ENCODE results near the gene STX19.

STX19 gene, protein sequence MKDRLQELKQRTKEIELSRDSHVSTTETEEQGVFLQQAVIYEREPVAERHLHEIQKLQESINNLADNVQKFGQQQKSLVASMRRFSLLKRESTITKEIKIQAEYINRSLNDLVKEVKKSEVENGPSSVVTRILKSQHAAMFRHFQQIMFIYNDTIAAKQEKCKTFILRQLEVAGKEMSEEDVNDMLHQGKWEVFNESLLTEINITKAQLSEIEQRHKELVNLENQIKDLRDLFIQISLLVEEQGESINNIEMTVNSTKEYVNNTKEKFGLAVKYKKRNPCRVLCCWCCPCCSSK

DNA sequence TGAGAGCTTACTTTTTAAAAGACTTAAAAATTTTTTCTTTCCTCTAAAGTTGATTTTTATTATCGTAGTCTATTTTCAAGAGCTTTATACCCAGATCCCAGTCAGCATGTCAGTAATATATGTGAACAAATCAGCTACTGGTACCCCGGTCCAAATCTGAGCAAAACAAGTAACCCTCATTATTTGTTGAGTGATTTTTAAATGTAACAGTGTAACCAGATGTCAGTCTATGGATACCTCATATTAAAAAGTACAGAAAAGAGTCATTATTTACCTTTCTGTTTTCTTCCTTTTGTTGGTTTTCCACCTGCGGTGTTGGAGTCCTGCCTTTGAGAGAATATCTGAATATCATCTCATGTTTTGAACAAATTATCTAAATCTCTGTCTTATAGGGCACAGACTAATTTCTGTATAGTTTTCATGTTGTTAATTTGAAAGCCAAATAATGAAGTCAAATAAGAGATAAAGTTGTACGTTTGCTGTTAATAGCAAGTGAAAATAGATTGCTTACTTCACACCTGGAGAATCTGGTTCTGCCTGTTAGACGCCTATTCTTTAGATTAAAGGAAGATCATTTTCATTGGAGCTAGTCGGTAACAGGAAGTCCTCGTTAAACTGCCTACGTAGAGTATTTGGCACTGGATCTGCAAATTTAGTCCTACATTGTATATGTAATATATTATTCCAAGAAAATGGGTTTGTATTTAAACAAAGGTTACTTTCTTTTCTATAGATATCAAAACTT is at the start of gene STX19:
Gene STX19, minus strand, starts transcription at position 505 of the 745 bp plus-strand sequence. CDS start 13,328 bp downstream, outside the sequence.
- Histone ChIP-seq H3K4me3 (ENCODE audit: low read length) (no peak within 1 kb of the TSS), H3K36me3 (ENCODE audit: control insufficient read depth, insufficient read depth, low read length) (no peaks in the 10 kb centered on the region), H3K27ac (ENCODE audit: low read length) (no peak within 1 kb of the TSS), H3K4me1 (ENCODE audit: control insufficient read depth, insufficient read depth, low read length) (no peaks in the 10 kb centered on the region), H3K9me3 (ENCODE audit: control insufficient read depth, insufficient read depth, low read length) (no peaks in the 10 kb centered on the region), H3K27me3 (ENCODE audit: control insufficient read depth, insufficient read depth, low read length) (no peaks in the 10 kb centered on the region)
- WGBS (ENCODE audit: insufficient coverage, insufficient read length), result no CpG with 5 or more reads among the region's 8 CpGs
- DNase-seq (ENCODE audit: low read depth, low spot score), result no peak

DNA sequence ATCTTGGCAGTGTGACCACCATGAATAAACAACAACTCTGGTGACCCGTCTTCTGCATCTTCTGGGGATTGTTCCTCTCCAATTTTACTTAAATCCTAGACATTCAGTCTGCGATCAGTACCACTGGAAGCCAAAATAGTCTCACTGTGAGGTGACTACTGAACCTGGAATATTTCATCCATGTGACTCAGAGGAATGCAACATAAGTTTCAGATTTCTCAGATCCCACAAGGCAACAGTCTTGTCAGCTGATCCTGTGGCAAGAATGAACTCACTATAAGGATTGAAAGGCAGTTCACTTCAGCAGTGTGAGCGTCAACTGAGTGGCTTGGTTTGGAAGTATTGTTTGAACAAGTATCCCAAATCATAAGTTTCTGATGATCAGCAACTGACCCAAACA is 47.7 kb upstream of the STX19 start:
- peaks cover 2% of the 10 kb centered on the region for H3K4me1 ChIP-seq (ENCODE audit: control insufficient read depth, insufficient read depth, low read length)
- WGBS (ENCODE audit: insufficient coverage, insufficient read length), result no CpG with 5 or more reads among the region's 3 CpGs
- H3K27ac ChIP-seq (ENCODE audit: low read length), result no peak overlapping the region

DNA sequence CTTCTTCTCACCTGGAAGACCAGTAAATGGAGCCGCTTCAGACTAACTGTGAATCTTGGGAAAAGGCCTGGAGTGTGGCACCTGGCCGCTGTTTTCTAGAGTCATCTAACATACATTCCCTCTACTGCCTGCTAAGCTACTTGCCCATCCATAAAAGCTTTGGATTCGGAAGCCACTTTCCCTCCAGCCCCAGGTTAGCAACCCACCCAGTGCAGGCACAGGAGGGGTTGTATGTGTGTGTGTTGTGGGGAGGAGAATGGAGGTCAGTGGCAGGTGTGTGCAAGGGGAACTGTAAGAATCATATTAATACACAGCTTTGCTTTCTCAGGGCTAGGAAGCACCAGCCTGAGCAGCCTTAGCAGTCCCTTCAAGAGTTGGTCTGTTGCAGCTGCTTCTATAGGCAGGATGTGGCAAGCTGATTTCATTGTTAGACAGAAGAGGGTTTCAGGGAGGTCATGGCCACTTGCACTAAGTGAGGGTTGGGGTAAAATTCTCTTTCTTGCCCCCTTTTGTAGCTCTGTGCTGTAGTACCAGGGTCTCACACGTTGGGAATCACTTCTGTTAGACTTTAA is 43.4 kb upstream of the STX19 start:
- H3K27me3 ChIP-seq (ENCODE audit: control insufficient read depth, insufficient read depth, low read length), result no peaks in the 10 kb centered on the region
- no peaks in the 10 kb centered on the region for H3K36me3 ChIP-seq (ENCODE audit: control insufficient read depth, insufficient read depth, low read length)
- no peak overlapping the region for H3K4me3 ChIP-seq (ENCODE audit: low read length)
- H3K9me3 ChIP-seq (ENCODE audit: control insufficient read depth, insufficient read depth, low read length), result no peaks in the 10 kb centered on the region
- DNase-seq (ENCODE audit: low read depth, low spot score), result no peak
- no CpG with 5 or more reads among the region's 4 CpGs for WGBS (ENCODE audit: insufficient coverage, insufficient read length)
- H3K4me1 ChIP-seq (ENCODE audit: control insufficient read depth, insufficient read depth, low read length), result no peaks in the 10 kb centered on the region
- no peak overlapping the region for H3K27ac ChIP-seq (ENCODE audit: low read length)

More for the DNA sequence above, 47.7 kb upstream of the STX19 start:
- DNase-seq (ENCODE audit: low read depth, low spot score), result no peak
- no peaks in the 10 kb centered on the region for H3K36me3 ChIP-seq (ENCODE audit: control insufficient read depth, insufficient read depth, low read length)
- no peaks in the 10 kb centered on the region for H3K9me3 ChIP-seq (ENCODE audit: control insufficient read depth, insufficient read depth, low read length)
- no peak overlapping the region for H3K4me3 ChIP-seq (ENCODE audit: low read length)
- no peaks in the 10 kb centered on the region for H3K27me3 ChIP-seq (ENCODE audit: control insufficient read depth, insufficient read depth, low read length)

DNA sequence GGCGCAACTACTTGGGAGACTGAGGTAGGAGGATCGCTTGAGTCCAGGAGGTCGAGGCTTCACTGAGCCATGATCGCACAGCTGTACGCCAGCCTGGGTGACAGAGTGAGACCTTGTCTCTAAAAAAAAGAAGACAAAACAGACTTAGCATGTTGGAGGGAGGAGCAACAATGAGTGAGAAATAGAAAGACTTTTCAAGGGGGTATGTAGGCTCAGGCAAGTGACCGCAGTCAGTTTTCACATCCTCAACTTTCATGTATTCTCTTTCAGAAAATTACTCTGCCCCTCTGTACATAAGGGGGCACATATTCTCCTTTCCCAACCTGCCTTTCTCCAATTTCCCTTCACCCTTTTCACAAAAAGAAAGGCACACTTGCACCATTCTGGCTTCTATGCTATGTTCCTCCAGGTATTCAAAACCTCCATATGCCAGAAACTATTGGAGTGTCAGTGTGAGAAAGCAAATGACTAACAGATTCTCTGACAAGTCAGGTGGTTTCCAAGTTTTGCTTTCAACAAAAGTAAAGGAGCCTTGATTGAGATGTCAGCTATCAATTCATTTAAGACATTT is 42.0 kb upstream of the STX19 start:
- no peak overlapping the region for H3K27ac ChIP-seq (ENCODE audit: low read length)
- no peaks in the 10 kb centered on the region for H3K4me1 ChIP-seq (ENCODE audit: control insufficient read depth, insufficient read depth, low read length)
- no peaks in the 10 kb centered on the region for H3K36me3 ChIP-seq (ENCODE audit: control insufficient read depth, insufficient read depth, low read length)
- H3K4me3 ChIP-seq (ENCODE audit: low read length), result no peak overlapping the region
- no peaks in the 10 kb centered on the region for H3K27me3 ChIP-seq (ENCODE audit: control insufficient read depth, insufficient read depth, low read length)
- WGBS (ENCODE audit: insufficient coverage, insufficient read length), result no CpG with 5 or more reads among the region's 6 CpGs
- DNase-seq (ENCODE audit: low read depth, low spot score), result no peak
- H3K9me3 ChIP-seq (ENCODE audit: control insufficient read depth, insufficient read depth, low read length), result no peaks in the 10 kb centered on the region

DNA sequence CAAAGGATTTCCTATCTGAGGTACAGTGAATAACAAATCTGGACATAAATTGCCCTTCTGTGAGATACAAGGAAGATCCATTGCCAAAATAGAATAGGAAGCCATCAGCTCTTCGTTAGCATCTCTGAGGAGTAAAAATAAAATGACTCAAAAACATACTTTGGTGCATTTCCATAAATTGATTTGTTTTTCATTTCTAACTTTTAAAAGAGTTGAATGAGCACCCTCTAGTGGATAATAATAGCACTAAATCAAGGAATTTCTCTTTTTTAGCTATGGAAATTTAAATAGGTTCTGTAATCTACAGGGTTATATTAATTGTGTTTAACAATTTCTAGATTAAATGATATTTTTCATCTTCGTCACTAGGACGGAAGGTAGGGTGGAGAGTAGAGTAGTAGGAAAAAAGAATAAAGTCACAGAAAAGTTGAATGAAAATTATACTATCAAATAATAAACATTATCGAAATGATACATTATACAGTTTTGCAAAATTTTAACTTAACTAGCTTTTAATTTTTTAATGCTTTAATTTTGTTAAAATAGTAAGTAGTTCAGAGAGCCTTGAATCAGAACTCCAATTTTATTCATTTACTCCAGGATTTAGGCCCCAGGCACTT is 40.9 kb upstream of the STX19 start:
- H3K4me3 ChIP-seq (ENCODE audit: low read length), result no peak overlapping the region
- 100% methylated on average over 2 of the region's 4 CpGs for WGBS (ENCODE audit: insufficient coverage, insufficient read length)
- H3K27me3 ChIP-seq (ENCODE audit: control insufficient read depth, insufficient read depth, low read length), result no peaks in the 10 kb centered on the region
- no peak for DNase-seq (ENCODE audit: low read depth, low spot score)
- no peaks in the 10 kb centered on the region for H3K4me1 ChIP-seq (ENCODE audit: control insufficient read depth, insufficient read depth, low read length)
- H3K36me3 ChIP-seq (ENCODE audit: control insufficient read depth, insufficient read depth, low read length), result no peaks in the 10 kb centered on the region
- no peaks in the 10 kb centered on the region for H3K9me3 ChIP-seq (ENCODE audit: control insufficient read depth, insufficient read depth, low read length)
- H3K27ac ChIP-seq (ENCODE audit: low read length), result no peak overlapping the region

DNA sequence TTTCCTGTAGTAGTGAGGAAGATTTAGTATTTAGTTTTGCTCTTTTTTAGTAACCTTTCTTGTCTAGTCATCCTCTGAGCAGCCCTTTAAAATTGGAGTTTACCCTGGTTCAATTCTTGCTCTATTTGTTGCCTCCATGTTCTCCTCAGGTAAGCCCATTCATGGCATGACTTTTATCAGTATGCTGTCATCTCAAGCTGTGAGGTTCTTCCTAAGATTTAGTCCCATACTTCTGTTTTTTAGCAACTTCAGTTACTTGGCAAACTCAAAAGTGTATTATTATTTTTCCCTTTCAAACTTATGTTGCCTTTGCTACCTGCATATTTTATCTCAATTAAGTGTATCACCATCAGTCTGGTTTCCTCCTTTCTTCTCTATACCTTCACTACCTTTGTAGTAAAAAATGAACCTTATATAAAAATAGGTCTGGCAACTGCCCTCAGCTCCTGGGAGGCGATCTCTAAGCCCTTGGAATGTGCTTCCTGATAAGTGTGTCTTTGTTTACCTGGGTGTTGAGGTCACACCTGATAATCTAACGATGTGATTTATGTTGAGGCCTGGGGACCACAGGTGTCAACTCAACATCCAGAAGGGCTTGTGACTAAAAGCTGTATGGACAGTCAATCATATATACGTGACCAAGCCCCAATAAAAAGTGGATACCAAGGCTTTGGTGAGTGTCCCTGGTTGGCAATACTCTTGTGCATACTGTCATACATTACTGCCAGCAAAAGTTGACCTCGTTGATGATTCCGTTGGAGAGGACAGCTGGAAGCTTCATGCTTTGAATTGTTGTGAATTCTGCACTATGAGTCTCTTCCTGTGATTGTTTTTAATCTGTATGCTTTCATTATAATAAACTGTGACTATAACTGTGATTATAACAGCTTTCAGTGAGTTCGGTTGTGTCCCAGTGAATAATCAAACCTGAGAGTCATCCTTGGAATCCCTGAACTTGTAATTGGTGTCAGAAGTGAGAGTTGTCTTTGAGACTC is 38.4 kb upstream of the STX19 start:
- Histone ChIP-seq H3K36me3 (ENCODE audit: control insufficient read depth, insufficient read depth, low read length) (no peaks in the 10 kb centered on the region), H3K9me3 (ENCODE audit: control insufficient read depth, insufficient read depth, low read length) (no peaks in the 10 kb centered on the region), H3K4me1 (ENCODE audit: control insufficient read depth, insufficient read depth, low read length) (no peaks in the 10 kb centered on the region; the same call in 1 of the 2 replicates), H3K27me3 (ENCODE audit: control insufficient read depth, insufficient read depth, low read length) (no peaks in the 10 kb centered on the region), H3K4me3 (ENCODE audit: low read length) (no peak overlapping the region), H3K27ac (ENCODE audit: low read length) (no peak overlapping the region)
- no CpG with 5 or more reads among the region's 6 CpGs for WGBS (ENCODE audit: insufficient coverage, insufficient read length)
- DNase-seq (ENCODE audit: low read depth, low spot score), result no peak

DNA sequence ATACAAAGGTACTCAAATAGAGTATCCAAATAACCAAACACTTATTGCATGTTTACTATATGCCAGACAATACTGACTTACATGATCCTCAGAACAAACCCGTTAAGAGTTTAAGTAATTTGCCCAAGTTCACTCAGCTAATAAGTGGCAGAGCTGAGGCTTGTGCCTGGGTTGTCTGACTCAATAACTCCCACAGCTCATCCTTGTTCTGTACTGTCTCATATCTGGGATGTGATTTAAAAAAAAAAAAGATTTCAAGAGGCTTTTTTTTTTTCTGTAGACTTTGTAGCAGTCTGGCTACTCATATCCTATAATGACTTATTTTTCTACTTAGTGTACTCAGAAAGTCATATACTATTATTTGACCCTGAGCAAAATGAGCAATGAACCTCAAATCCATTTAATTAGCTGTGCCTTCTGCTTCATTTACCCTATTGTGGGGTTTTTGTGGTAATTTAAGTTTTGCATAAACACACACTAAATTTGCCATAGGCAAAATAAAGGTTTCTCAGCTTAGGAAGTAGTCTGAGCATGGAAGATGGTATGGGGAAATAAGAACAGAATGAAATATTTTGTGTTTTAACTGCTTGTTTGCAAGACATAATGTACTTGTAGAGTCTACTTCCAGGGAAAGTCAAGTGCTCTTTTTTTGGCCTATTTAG is 37.6 kb upstream of the STX19 start:
- no CpG with 5 or more reads among the region's 1 CpG for WGBS (ENCODE audit: insufficient coverage, insufficient read length)

DNA sequence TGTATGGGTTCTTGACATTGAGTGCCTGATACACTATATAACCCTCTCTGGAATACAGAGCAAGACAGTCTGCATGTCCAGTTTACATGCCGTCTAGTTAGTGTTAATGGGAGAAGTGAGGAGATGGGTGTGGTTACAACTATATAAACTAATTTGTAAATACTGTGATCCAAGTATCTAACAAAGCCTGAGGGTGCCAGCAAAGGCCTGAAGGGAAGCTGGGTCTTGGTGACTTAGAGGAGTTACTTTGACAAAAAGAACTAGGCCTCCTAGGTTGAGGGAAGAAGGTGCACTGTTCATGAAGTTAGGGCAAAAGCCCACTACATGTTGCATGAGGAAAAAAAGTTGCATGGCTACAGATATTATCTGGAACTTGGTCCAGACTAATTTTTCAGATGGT is 36.7 kb upstream of the STX19 start:
- no CpG with 5 or more reads among the region's 1 CpG for WGBS (ENCODE audit: insufficient coverage, insufficient read length)

More for the DNA sequence above, 37.6 kb upstream of the STX19 start:
- Histone ChIP-seq H3K27ac (ENCODE audit: low read length) (no peak overlapping the region), H3K36me3 (ENCODE audit: control insufficient read depth, insufficient read depth, low read length) (no peaks in the 10 kb centered on the region), H3K4me1 (ENCODE audit: control insufficient read depth, insufficient read depth, low read length) (no peaks in the 10 kb centered on the region; the same call in 1 of the 2 replicates), H3K27me3 (ENCODE audit: control insufficient read depth, insufficient read depth, low read length) (no peaks in the 10 kb centered on the region), H3K9me3 (ENCODE audit: control insufficient read depth, insufficient read depth, low read length) (no peaks in the 10 kb centered on the region), H3K4me3 (ENCODE audit: low read length) (no peak overlapping the region)
- no peak for DNase-seq (ENCODE audit: low read depth, low spot score)

DNA sequence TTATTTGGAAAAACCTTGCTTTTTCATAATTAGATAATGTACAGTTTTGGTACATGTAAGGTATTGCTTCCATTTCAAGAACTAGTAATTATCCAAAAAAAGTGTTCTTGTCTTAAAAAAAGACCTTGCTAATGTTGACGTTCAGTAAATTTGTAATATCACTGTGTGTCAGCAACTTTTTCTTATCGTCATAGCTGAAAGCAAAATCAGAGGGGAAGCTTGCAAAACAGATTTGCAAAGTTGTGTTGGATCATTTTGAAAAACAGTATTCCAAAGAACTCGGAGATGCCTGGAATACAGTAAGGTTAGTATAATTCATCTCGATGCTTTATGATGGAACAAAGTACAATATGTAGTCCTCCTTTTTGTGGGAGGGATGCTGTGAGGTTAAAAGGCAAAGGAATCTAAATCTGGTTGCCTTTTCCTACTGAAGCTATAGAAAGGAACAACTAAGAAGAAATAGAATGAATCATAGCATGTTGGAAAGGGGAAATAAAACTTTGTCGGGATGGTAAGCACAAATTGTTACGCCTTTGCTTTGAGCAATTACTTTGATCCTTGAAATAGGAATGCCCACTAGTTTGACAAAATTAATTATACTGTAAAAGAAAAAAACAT is 36.0 kb upstream of the STX19 start:
- DNase-seq (ENCODE audit: low read depth, low spot score), result no peak
- H3K27me3 ChIP-seq (ENCODE audit: control insufficient read depth, insufficient read depth, low read length), result no peaks in the 10 kb centered on the region
- no peaks in the 10 kb centered on the region for H3K9me3 ChIP-seq (ENCODE audit: control insufficient read depth, insufficient read depth, low read length)
- H3K4me1 ChIP-seq (ENCODE audit: control insufficient read depth, insufficient read depth, low read length), result no peaks in the 10 kb centered on the region; the same call in 1 of the 2 replicates
- no CpG with 5 or more reads among the region's 6 CpGs for WGBS (ENCODE audit: insufficient coverage, insufficient read length)
- H3K36me3 ChIP-seq (ENCODE audit: control insufficient read depth, insufficient read depth, low read length), result no peaks in the 10 kb centered on the region
- H3K27ac ChIP-seq (ENCODE audit: low read length), result no peak overlapping the region
- H3K4me3 ChIP-seq (ENCODE audit: low read length), result no peak overlapping the region

More for the DNA sequence above, 36.7 kb upstream of the STX19 start:
- no peak for DNase-seq (ENCODE audit: low read depth, low spot score)
- Histone ChIP-seq H3K27ac (ENCODE audit: low read length) (no peak overlapping the region), H3K9me3 (ENCODE audit: control insufficient read depth, insufficient read depth, low read length) (no peaks in the 10 kb centered on the region), H3K27me3 (ENCODE audit: control insufficient read depth, insufficient read depth, low read length) (no peaks in the 10 kb centered on the region), H3K4me1 (ENCODE audit: control insufficient read depth, insufficient read depth, low read length) (no peaks in the 10 kb centered on the region; the same call in 1 of the 2 replicates), H3K4me3 (ENCODE audit: low read length) (no peak overlapping the region), H3K36me3 (ENCODE audit: control insufficient read depth, insufficient read depth, low read length) (no peaks in the 10 kb centered on the region)
